ENCODE results near the gene CA14. TPM values are rescaled to one million over a fixed set of nuclear protein-coding genes. Genes with fewer than 3 reads are reported as not detected.

Gene CA14
- total RNA-seq, 1 experiment from 2014 or later, result not detected

DNA sequence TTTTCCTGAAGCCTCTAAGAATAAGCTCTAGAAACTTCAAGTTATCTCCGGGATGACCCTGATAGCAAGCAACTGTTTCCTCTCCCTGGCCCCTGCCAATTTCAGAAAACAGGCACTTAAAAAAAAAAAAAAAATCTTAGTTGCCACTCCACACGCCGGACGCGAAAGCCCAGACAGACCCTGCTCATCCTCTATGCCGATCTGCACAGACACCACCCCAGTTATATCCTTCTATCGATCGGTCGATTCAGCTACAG, 23.3 kb upstream of the CA14 start:
- POLR2A ChIA-PET, result interaction anchor here (0.6 kb wide), 1 partner anchor 40 kb away, joined by 4 read pairs; no protein-coding TSS in a partner anchor

DNA sequence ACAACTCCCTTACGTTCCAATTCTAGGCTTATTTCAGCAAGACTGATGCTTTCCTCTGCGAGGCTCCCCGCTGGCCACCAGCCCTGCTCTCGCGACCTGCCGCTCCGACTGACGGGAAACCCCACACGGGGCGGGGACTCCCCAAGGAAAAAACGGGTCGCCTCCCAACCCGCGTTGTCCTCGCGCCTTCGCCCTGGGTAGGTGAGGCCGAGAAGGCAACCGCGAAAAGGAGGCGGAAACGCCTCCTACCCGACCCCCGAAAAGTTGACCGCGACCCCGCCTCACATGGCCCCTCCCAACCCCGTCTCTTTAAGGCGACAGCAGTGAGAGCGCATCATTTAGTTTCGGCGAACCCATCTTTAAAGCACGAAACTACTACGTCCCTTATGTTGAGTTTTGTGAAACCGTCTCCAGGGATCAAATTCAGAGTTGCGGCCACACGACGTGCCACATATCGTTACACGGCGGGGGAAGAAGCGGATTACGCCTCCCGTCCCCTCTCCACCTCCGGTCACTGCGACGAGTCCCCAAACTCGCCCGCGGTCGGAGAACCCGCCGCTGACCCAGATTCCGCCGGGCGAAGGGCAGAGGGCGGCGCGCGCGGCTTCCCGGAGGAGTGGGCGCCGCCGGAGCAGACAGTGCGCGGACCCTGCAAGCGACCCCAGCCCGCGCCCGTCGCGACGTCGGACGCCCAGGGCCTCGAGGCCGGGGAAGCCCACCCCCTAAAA, 22.8 kb upstream of the CA14 start:
- in situ Hi-C loops (cut with HindIII; ENCODE audit: low pct_unique_long_range_greater_than_20kb, low sequenced_read_pairs), result no loop called here
- H3K4me1 ChIP-seq (ENCODE audit: control insufficient read depth, insufficient read depth, low read length), result peaks cover 17% of the 10 kb centered on the region
- peak overlapping the region; percentile 92 for H3K27ac ChIP-seq (ENCODE audit: low read length)
- POLR2A ChIA-PET, result interaction anchor here (0.6 kb wide), 1 partner anchor 41 kb away, joined by 4 read pairs; no protein-coding TSS in a partner anchor
- intact Hi-C loops (cut with micrococcal nuclease; ENCODE audit: unreplicated experiment), result no loop called here
- peak; percentile 84 for ATAC-seq
- H3K9me3 ChIP-seq (ENCODE audit: control insufficient read depth, insufficient read depth, low read depth, low read length), result no peaks in the 10 kb centered on the region
- peak; percentile 56 for DNase-seq (ENCODE audit: low read depth, low spot score)
- peak overlapping the region; percentile 78 to 90 for H3K4me3 ChIP-seq (ENCODE audit: low read depth in 2 of 2, low read length in 2 of 2)
- BruUV-seq (replicated peaks), result TSS peak; percentile 99
- CTCF ChIA-PET, result no interaction called here
- no peaks in the 10 kb centered on the region for H3K27me3 ChIP-seq (ENCODE audit: control insufficient read depth, insufficient read depth, low read length)
- TF ChIP-seq SIN3A (IDR thresholded peaks at IDR 0.05; ENCODE audit: borderline replicate concordance, insufficient read depth, low read depth, low read length) (no peak), POLR2AphosphoS5 (IDR thresholded peaks at IDR 0.05; ENCODE audit: low read depth, low read length) (peak; percentile 75)
- H3K36me3 ChIP-seq (ENCODE audit: control insufficient read depth, insufficient read depth, low read length), result peaks cover 8% of the 10 kb centered on the region; the same call in 1 of the 2 replicates

More for the DNA sequence above, 23.3 kb upstream of the CA14 start:
- ATAC-seq, result no peak
- no peak for DNase-seq (ENCODE audit: low read depth, low spot score)
- peaks cover 8% of the 10 kb centered on the region; the same call in 1 of the 2 replicates for H3K36me3 ChIP-seq (ENCODE audit: control insufficient read depth, insufficient read depth, low read length)
- CTCF ChIA-PET, result no interaction called here
- BruUV-seq (replicated peaks), result no TSS peak
- TF ChIP-seq POLR2AphosphoS5 (IDR thresholded peaks at IDR 0.05; ENCODE audit: low read depth, low read length) (no peak), SIN3A (IDR thresholded peaks at IDR 0.05; ENCODE audit: borderline replicate concordance, insufficient read depth, low read depth, low read length) (no peak), TCF7L2 (IDR thresholded peaks at IDR 0.05; ENCODE audit: low read depth, low read length) (no peak)
- TF ChIP-seq, protein P1, sequence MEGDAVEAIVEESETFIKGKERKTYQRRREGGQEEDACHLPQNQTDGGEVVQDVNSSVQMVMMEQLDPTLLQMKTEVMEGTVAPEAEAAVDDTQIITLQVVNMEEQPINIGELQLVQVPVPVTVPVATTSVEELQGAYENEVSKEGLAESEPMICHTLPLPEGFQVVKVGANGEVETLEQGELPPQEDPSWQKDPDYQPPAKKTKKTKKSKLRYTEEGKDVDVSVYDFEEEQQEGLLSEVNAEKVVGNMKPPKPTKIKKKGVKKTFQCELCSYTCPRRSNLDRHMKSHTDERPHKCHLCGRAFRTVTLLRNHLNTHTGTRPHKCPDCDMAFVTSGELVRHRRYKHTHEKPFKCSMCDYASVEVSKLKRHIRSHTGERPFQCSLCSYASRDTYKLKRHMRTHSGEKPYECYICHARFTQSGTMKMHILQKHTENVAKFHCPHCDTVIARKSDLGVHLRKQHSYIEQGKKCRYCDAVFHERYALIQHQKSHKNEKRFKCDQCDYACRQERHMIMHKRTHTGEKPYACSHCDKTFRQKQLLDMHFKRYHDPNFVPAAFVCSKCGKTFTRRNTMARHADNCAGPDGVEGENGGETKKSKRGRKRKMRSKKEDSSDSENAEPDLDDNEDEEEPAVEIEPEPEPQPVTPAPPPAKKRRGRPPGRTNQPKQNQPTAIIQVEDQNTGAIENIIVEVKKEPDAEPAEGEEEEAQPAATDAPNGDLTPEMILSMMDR (IDR thresholded peaks at IDR 0.05), result no peak
- TF ChIP-seq, protein P2, sequence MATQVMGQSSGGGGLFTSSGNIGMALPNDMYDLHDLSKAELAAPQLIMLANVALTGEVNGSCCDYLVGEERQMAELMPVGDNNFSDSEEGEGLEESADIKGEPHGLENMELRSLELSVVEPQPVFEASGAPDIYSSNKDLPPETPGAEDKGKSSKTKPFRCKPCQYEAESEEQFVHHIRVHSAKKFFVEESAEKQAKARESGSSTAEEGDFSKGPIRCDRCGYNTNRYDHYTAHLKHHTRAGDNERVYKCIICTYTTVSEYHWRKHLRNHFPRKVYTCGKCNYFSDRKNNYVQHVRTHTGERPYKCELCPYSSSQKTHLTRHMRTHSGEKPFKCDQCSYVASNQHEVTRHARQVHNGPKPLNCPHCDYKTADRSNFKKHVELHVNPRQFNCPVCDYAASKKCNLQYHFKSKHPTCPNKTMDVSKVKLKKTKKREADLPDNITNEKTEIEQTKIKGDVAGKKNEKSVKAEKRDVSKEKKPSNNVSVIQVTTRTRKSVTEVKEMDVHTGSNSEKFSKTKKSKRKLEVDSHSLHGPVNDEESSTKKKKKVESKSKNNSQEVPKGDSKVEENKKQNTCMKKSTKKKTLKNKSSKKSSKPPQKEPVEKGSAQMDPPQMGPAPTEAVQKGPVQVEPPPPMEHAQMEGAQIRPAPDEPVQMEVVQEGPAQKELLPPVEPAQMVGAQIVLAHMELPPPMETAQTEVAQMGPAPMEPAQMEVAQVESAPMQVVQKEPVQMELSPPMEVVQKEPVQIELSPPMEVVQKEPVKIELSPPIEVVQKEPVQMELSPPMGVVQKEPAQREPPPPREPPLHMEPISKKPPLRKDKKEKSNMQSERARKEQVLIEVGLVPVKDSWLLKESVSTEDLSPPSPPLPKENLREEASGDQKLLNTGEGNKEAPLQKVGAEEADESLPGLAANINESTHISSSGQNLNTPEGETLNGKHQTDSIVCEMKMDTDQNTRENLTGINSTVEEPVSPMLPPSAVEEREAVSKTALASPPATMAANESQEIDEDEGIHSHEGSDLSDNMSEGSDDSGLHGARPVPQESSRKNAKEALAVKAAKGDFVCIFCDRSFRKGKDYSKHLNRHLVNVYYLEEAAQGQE (IDR thresholded peaks at IDR 0.05; ENCODE audit: insufficient read depth in 1 of 2, low read depth in 2 of 2, low read length in 1 of 2), result no peak
- H3K27me3 ChIP-seq (ENCODE audit: control insufficient read depth, insufficient read depth, low read length), result no peaks in the 10 kb centered on the region
- H3K27ac ChIP-seq (ENCODE audit: low read length), result peak overlapping the region; percentile 92
- H3K4me3 ChIP-seq (ENCODE audit: low read depth in 2 of 2, low read length in 2 of 2), result peak overlapping the region; percentile 78 to 90
- intact Hi-C loops (cut with micrococcal nuclease; ENCODE audit: unreplicated experiment), result no loop called here
- peaks cover 17% of the 10 kb centered on the region for H3K4me1 ChIP-seq (ENCODE audit: control insufficient read depth, insufficient read depth, low read length)
- H3K9me3 ChIP-seq (ENCODE audit: control insufficient read depth, insufficient read depth, low read depth, low read length), result no peaks in the 10 kb centered on the region
- in situ Hi-C loops (cut with HindIII; ENCODE audit: low pct_unique_long_range_greater_than_20kb, low sequenced_read_pairs), result no loop called here

DNA sequence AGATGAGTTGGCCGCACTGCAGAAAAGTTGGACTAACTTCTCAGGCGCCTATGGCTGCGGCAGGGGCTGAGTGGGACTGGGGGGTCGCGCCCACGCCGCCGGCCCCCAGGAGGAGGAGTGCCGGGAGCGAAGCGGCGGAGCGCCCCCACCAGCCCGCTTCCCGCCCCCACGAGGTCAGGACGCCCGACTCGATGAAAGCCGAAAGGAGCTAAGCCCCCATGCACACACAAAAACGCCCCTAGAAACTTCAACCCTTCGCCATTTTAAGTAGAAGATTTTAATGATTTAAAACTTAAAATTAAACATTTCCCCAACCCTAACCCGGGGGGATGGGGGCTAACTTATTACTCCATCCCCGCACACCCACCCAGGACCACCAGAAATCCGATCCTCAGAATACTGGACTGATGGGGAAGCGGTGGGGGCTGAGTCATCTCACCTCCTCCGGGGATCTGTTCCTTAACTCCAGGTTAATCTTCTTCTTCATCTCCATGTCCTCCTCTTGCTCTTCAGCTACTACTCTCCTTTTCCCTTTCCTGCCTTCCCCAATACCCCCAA, 22.2 kb upstream of the CA14 start:
- H3K9me3 ChIP-seq (ENCODE audit: control insufficient read depth, insufficient read depth, low read depth, low read length), result no peaks in the 10 kb centered on the region
- DNase-seq (ENCODE audit: low read depth, low spot score) (no peak), ATAC-seq (no peak)
- in situ Hi-C loops (cut with HindIII; ENCODE audit: low pct_unique_long_range_greater_than_20kb, low sequenced_read_pairs) (no loop called here), intact Hi-C loops (cut with micrococcal nuclease; ENCODE audit: unreplicated experiment) (no loop called here)
- CTCF ChIA-PET, result no interaction called here
- H3K4me1 ChIP-seq (ENCODE audit: control insufficient read depth, insufficient read depth, low read length), result peaks cover 17% of the 10 kb centered on the region
- no peaks in the 10 kb centered on the region for H3K27me3 ChIP-seq (ENCODE audit: control insufficient read depth, insufficient read depth, low read length)
- H3K4me3 ChIP-seq (ENCODE audit: low read depth in 2 of 2, low read length in 2 of 2), result peak overlapping the region; percentile 78 to 90
- BruUV-seq (replicated peaks), result TSS peak; percentile 96
- H3K36me3 ChIP-seq (ENCODE audit: control insufficient read depth, insufficient read depth, low read length), result peaks cover 8% of the 10 kb centered on the region; the same call in 1 of the 2 replicates
- POLR2A ChIA-PET, result interaction anchor here (0.6 kb wide), 1 partner anchor 137 kb away, joined by 5 read pairs; no protein-coding TSS in a partner anchor
- TF ChIP-seq, protein P1 (IDR thresholded peaks at IDR 0.05), result no peak; the same call in 1 of the 2 replicates
- TF ChIP-seq, protein P2 (IDR thresholded peaks at IDR 0.05; ENCODE audit: insufficient read depth in 1 of 2, low read depth in 2 of 2, low read length in 1 of 2), result no peak
- 0 out of 2 replicates have a peak, but pooled peaks have one; percentile 47 for TF ChIP-seq SIN3A (IDR thresholded peaks at IDR 0.05; ENCODE audit: borderline replicate concordance, insufficient read depth, low read depth, low read length)
- peak overlapping the region; percentile 92 for H3K27ac ChIP-seq (ENCODE audit: low read length)

Measured in Panc1 (cell line).